HepG2 (cell line): Measurements from ENCODE around the gene TOP2A. TPM values are rescaled to one million over a fixed set of nuclear protein-coding genes. Genes with fewer than 3 reads are reported as not detected.

Source experiments
- ARID3A ChIP-seq: IDR thresholded peaks from 2 replicates; pipeline ENCODE4 v1.6.1; 2012; ENCODE audit warnings: low read depth, low read length, improper control_type of control experiment
- CHD2 ChIP-seq: IDR thresholded peaks from 2 replicates; pipeline ENCODE4 v1.6.1; 2011; ENCODE audit warnings: low read depth, low read length, improper control_type of control experiment
- CSRNP1 ChIP-seq: sonication (generic); formaldehyde crosslinking; IDR thresholded peaks from 2 replicates; pipeline ENCODE4 v1.8.1; 2023; ENCODE audit warnings: mild to moderate bottlenecking, missing genetic modification reagents
- E2F1 ChIP-seq: sonication (generic); formaldehyde crosslinking; IDR thresholded peaks from 2 replicates; pipeline ENCODE4 v1.5.0; 2020; ENCODE audit warnings: missing genetic modification reagents
- GRHL1 ChIP-seq: sonication (generic); formaldehyde crosslinking; conservative IDR thresholded peaks from 2 replicates; pipeline ENCODE4 v1.8.0; 2022; ENCODE audit warnings: missing genetic modification reagents
- LBX2 ChIP-seq: sonication (generic); formaldehyde crosslinking; IDR thresholded peaks from 2 replicates; pipeline ENCODE4 v1.5.0; 2020; ENCODE audit warnings: missing genetic modification reagents, mild to moderate bottlenecking, borderline replicate concordance
- MYPOP ChIP-seq: sonication (generic); formaldehyde crosslinking; IDR thresholded peaks from 2 replicates; pipeline ENCODE4 v1.8.1; 2023; ENCODE audit warnings: mild to moderate bottlenecking, moderate library complexity, missing genetic modification reagents
- ZBTB37 ChIP-seq: sonication (generic); formaldehyde crosslinking; IDR thresholded peaks from 2 replicates; pipeline ENCODE4 v1.4.0; 2020; ENCODE audit warnings: mild to moderate bottlenecking, missing genetic modification reagents
- ZEB1 ChIP-seq: IDR thresholded peaks from 2 replicates; pipeline ENCODE4 v1.6.1; 2012; ENCODE audit warnings: mild to moderate bottlenecking, low read depth, inconsistent platforms; ENCODE audit not compliant: insufficient replicate concordance
- ZNF234 ChIP-seq: sonication (generic); formaldehyde crosslinking; conservative IDR thresholded peaks from 2 replicates; pipeline ENCODE4 v1.5.1; 2020; ENCODE audit warnings: mild to moderate bottlenecking, missing genetic modification reagents
- ZNF274 ChIP-seq: sonication (generic); formaldehyde crosslinking; IDR thresholded peaks from 2 replicates; pipeline ENCODE4 v1.5.1; 2020; ENCODE audit warnings: mild to moderate bottlenecking, missing genetic modification reagents
- ZNF577 ChIP-seq: sonication (generic); formaldehyde crosslinking; IDR thresholded peaks from 2 replicates; pipeline ENCODE4 v1.4.0; 2020; ENCODE audit warnings: mild to moderate bottlenecking, low read depth, missing genetic modification reagents, borderline replicate concordance
- ZNF615 ChIP-seq: sonication (generic); formaldehyde crosslinking; IDR thresholded peaks from 2 replicates; pipeline ENCODE4 v1.5.0; 2020; ENCODE audit warnings: mild to moderate bottlenecking, missing genetic modification reagents, borderline replicate concordance
- ZNF691 ChIP-seq: sonication (generic); formaldehyde crosslinking; IDR thresholded peaks from 2 replicates; pipeline ENCODE4 v1.4.0; 2020; ENCODE audit warnings: missing genetic modification reagents, low read depth, mild to moderate bottlenecking, borderline replicate concordance
- ZNF720 ChIP-seq: sonication (generic); formaldehyde crosslinking; IDR thresholded peaks from 2 replicates; pipeline ENCODE4 v1.4.0; 2020; ENCODE audit warnings: missing genetic modification reagents
- ZNF773 ChIP-seq: sonication (generic); formaldehyde crosslinking; IDR thresholded peaks from 2 replicates; pipeline ENCODE4 v1.4.0; 2020; ENCODE audit warnings: missing genetic modification reagents, borderline replicate concordance
- ZSCAN29 ChIP-seq: sonication (generic); formaldehyde crosslinking; conservative IDR thresholded peaks from 2 replicates; pipeline ENCODE4 v1.4.0; 2020; ENCODE audit warnings: mild to moderate bottlenecking, missing genetic modification reagents
- polyA plus RNA-seq, 8 experiments: library from polyadenylated mRNA; depleted of rRNA in 3 of 8; stranded (reverse) in 7 of 8; unstranded in 1 of 8; fragments of >200 nt; fragmentation: Illumina TruSeq in 4 of 8; extraction: Trizol in 4 of 8; gene quantifications; 2 replicates each; pipeline versions ENCODE4 v1.2.1 to v1.2.3, GENCODE V29; 2011 to 2016; ENCODE audit warnings: low read depth in 4 of 8, missing spikeins in 1 of 8, mixed read lengths in 1 of 8; ENCODE audit not compliant: insufficient read depth in 1 of 8
- total RNA-seq, 5 experiments: library from RNA; depleted of rRNA; stranded (reverse); fragments of >200 nt; fragmentation: Illumina TruSeq; extraction: Trizol; gene quantifications; 2 replicates each; pipeline ENCODE4 v1.2.3, GENCODE V29; 2016; ENCODE audit warnings: low read depth in 1 of 5

The TOP2A gene
- total and polyA plus RNA-seq, 2 of the 13 experiments (the other 11 are each of a cell fraction or from before 2014, with no cell fraction given), result 108 to 327 TPM

- TF ChIP-seq ZNF234 (no peak), E2F1 (CRISPR knock-in tag) (peak; percentile 97), ZSCAN29 (0 out of 2 replicates have a peak, but pooled peaks have one; percentile 13), MYPOP (CRISPR knock-in tag) (peak; percentile 94; the same call in 1 of the 2 replicates), ZBTB37 (CRISPR knock-in tag) (no peak), ARID3A (no peak), ZNF720 (CRISPR knock-in tag) (no peak), GRHL1 (CRISPR knock-in tag) (0 out of 2 replicates have a peak, but pooled peaks have one; percentile 16), ZEB1 (no peak), CHD2 (peak; percentile 79), CSRNP1 (CRISPR knock-in tag) (peak; percentile 98), ZNF577 (CRISPR knock-in tag) (no peak), ZNF615 (CRISPR knock-in tag) (no peak), ZNF691 (no peak; the same call in 1 of the 2 replicates), LBX2 (CRISPR knock-in tag) (no peak), ZNF274 (peak; percentile 84; the same call in 1 of the 2 replicates), ZNF773 (CRISPR knock-in tag) (no peak)
These were observed at the start of gene TOP2A (continued) for GRCh38 chr17:40417609-40418427.
